NT2/D1 (cell line): Measurements from ENCODE around the gene RETN.

Experiments
- SUZ12 ChIP-seq: IDR thresholded peaks from 2 replicates; pipeline ENCODE4 v1.6.1; 2011; ENCODE audit not compliant: insufficient read length, insufficient read depth; ENCODE audit errors: extremely low read depth
- YY1 ChIP-seq: IDR thresholded peaks from 2 replicates; pipeline ENCODE4 v1.6.1; 2011; ENCODE audit not compliant: insufficient read length, insufficient read depth
- ZNF274 ChIP-seq: IDR thresholded peaks from 2 replicates; pipeline ENCODE4 v1.6.1; 2011; ENCODE audit warnings: mild to moderate bottlenecking, low read depth, low read length

- TF ChIP-seq ZNF274, result no peak
- no peak for TF ChIP-seq YY1
- TF ChIP-seq SUZ12, result no peak
Measured at GRCh38 chr19:7652061-7652641, 16.7 kb upstream of the RETN start.
